Neural cell (in vitro differentiated cells): ENCODE results near the gene NUP62. TPM values are rescaled to one million over a fixed set of nuclear protein-coding genes. Genes with fewer than 3 reads are reported as not detected.

Experiments used
- H2AFZ ChIP-seq: fragments of 200-600, 300-800 bp; sonication (generic), shearing (Covaris generic); 2 replicates; pipeline ENCODE4 v1.6.0; 2014; ENCODE audit warnings: low read depth, mild to moderate bottlenecking, antibody characterized with exemption, low read length, moderate library complexity
- H3F3A ChIP-seq: fragments of 200-600 bp; shearing (Covaris generic); 2 replicates; pipeline ENCODE4 v1.6.1; 2016; ENCODE audit warnings: mild to moderate bottlenecking, moderate library complexity, mixed read lengths, antibody characterized with exemption, low read length; ENCODE audit not compliant: insufficient read depth, poor library complexity, severe bottlenecking
- H3K27ac ChIP-seq: fragments of 200-600, 300-800 bp; sonication (generic), shearing (Covaris generic); 2 replicates; pipeline ENCODE4 v1.5.1; 2014; ENCODE audit warnings: mild to moderate bottlenecking, low read length, moderate library complexity
- H3K27me3 ChIP-seq: fragments of 300-800, 200-600 bp; sonication (generic), shearing (Covaris generic); 2 replicates; pipeline ENCODE4 v1.6.0; 2014; ENCODE audit warnings: mild to moderate bottlenecking, low read depth, low read length, moderate library complexity; ENCODE audit not compliant: insufficient read depth
- H3K36me3 ChIP-seq: fragments of 300-800, 200-600 bp; sonication (generic), shearing (Covaris generic); 2 replicates; pipeline ENCODE4 v1.5.1; 2014; ENCODE audit warnings: mild to moderate bottlenecking, antibody characterized with exemption, low read length, moderate library complexity; ENCODE audit not compliant: insufficient read depth
- H3K4me2 ChIP-seq: fragments of 300-800, 200-600 bp; sonication (generic), shearing (Covaris generic); 2 replicates; pipeline ENCODE4 v1.6.0; 2014; ENCODE audit warnings: mild to moderate bottlenecking, low read length
- H3K4me3 ChIP-seq: fragments of 300-800, 200-600 bp; sonication (generic), shearing (Covaris generic); 2 replicates; pipeline ENCODE4 v1.5.1; 2014; ENCODE audit warnings: mild to moderate bottlenecking, low read length, moderate library complexity
- H3K79me2 ChIP-seq: fragments of 200-600 bp; shearing (Covaris generic); replicated peaks from 2 replicates; pipeline ENCODE4 v1.6.0; 2014; ENCODE audit warnings: mild to moderate bottlenecking, low read length, moderate library complexity; ENCODE audit not compliant: insufficient read depth
- H3K9ac ChIP-seq: fragments of 300-800, 200-600 bp; sonication (generic), shearing (Covaris generic); 2 replicates; pipeline ENCODE4 v1.6.1; 2016; ENCODE audit warnings: mild to moderate bottlenecking, low read length, mixed read lengths
- H3K9me2 ChIP-seq: fragments of 200-600 bp; shearing (Covaris generic); 2 replicates; pipeline ENCODE4 v1.6.1; 2016; ENCODE audit warnings: mild to moderate bottlenecking, low read length, mixed read lengths; ENCODE audit not compliant: insufficient read depth
- H3K9me3 ChIP-seq: fragments of 200-600, 300-800 bp; sonication (generic), shearing (Covaris generic); 2 replicates; pipeline ENCODE4 v1.6.1; 2016; ENCODE audit warnings: mild to moderate bottlenecking, mixed run types, low read length, moderate library complexity, mixed read lengths
- H4K20me1 ChIP-seq: fragments of 200-600 bp; shearing (Covaris generic); 2 replicates; pipeline ENCODE4 v1.6.1; 2016; ENCODE audit warnings: mild to moderate bottlenecking, mixed run types; ENCODE audit not compliant: insufficient read depth
- CTCF ChIP-seq: fragments of 450-650 bp; IDR thresholded peaks from 2 replicates; pipeline ENCODE4 v1.5.1; 2014; ENCODE audit warnings: antibody characterized with exemption, mild to moderate bottlenecking, moderate library complexity; ENCODE audit not compliant: poor library complexity, severe bottlenecking
- EP300 ChIP-seq: fragments of 450-650 bp; conservative IDR thresholded peaks from 2 replicates; pipeline ENCODE4 v1.6.1; 2014; ENCODE audit warnings: antibody characterized with exemption, mild to moderate bottlenecking, moderate library complexity; ENCODE audit not compliant: poor library complexity, severe bottlenecking
- EZH2 ChIP-seq: fragments of 200-600, 300-800 bp; shearing (Covaris generic), sonication (generic); IDR thresholded peaks from 2 replicates; pipeline ENCODE4 v1.6.1; 2014; ENCODE audit warnings: antibody characterized with exemption, low read length, borderline replicate concordance, mild to moderate bottlenecking; ENCODE audit not compliant: insufficient read depth, poor library complexity, severe bottlenecking
- MXI1 ChIP-seq: fragments of 450-650 bp; conservative IDR thresholded peaks from 2 replicates; pipeline ENCODE4 v1.6.1; 2014; ENCODE audit warnings: antibody characterized with exemption, mild to moderate bottlenecking; ENCODE audit not compliant: poor library complexity, severe bottlenecking
- POLR2AphosphoS5 ChIP-seq: IDR thresholded peaks from 2 replicates; pipeline ENCODE4 v1.6.1; 2012
- RAD21 ChIP-seq: fragments of 450-650 bp; conservative IDR thresholded peaks from 2 replicates; pipeline ENCODE4 v1.6.1; 2014; ENCODE audit warnings: antibody characterized with exemption, mild to moderate bottlenecking, moderate library complexity
- REST ChIP-seq: IDR thresholded peaks from 2 replicates; pipeline ENCODE4 v1.6.1; 2012; ENCODE audit warnings: borderline replicate concordance
- SMC3 ChIP-seq: fragments of 450-650 bp; conservative IDR thresholded peaks from 2 replicates; pipeline ENCODE4 v1.6.1; 2014; ENCODE audit warnings: antibody characterized with exemption, mild to moderate bottlenecking, moderate library complexity; ENCODE audit not compliant: poor library complexity
- TAF1 ChIP-seq: IDR thresholded peaks from 2 replicates; pipeline ENCODE4 v1.6.1; 2012; ENCODE audit warnings: low read depth
- polyA plus RNA-seq: library from polyadenylated mRNA; depleted of rRNA; stranded (reverse); fragments of >200 nt; gene quantifications from 2 replicates; pipeline ENCODE4 v1.2.3, GENCODE V29; 2014

NUP62 gene
- polyA plus RNA-seq, 1 donor from 2014 or later: 24.9 TPM

- H3K9me2 ChIP-seq: no peaks in the 10 kb centered on the region
- no peak for TF ChIP-seq MXI1
- TF ChIP-seq REST: no peak
- TF ChIP-seq EZH2: no peak
- TF ChIP-seq RAD21: no peak
- TF ChIP-seq SMC3: no peak
- no peak for TF ChIP-seq TAF1
- no peak for TF ChIP-seq CTCF
- TF ChIP-seq POLR2AphosphoS5: no peak
- no peak for TF ChIP-seq EP300
- H3K27ac ChIP-seq: no peak overlapping the region
- no peak overlapping the region for H3K4me3 ChIP-seq
- H3K36me3 ChIP-seq: no peaks in the 10 kb centered on the region
- no peaks in the 10 kb centered on the region for H3K79me2 ChIP-seq
- no peak overlapping the region for H2AFZ ChIP-seq
- H4K20me1 ChIP-seq: no peaks in the 10 kb centered on the region
- H3K9me3 ChIP-seq: no peaks in the 10 kb centered on the region
- no peak overlapping the region for H3K4me2 ChIP-seq
- H3K27me3 ChIP-seq: no peaks in the 10 kb centered on the region
- H3F3A ChIP-seq: no peaks in the 10 kb centered on the region
- no peak overlapping the region for H3K9ac ChIP-seq
Observed at GRCh38 chr19:49976496-49976895, 47.2 kb upstream of the NUP62 start.

GRCh38 chr19:49975051-49975450, 45.7 kb upstream of the NUP62 start:
- Histone ChIP-seq H3K9me3 (no peaks in the 10 kb centered on the region), H3K9me2 (no peaks in the 10 kb centered on the region), H3K9ac (no peak overlapping the region), H3K27me3 (no peaks in the 10 kb centered on the region), H3K79me2 (no peaks in the 10 kb centered on the region), H4K20me1 (no peaks in the 10 kb centered on the region), H2AFZ (no peak overlapping the region), H3K4me2 (no peak overlapping the region), H3K27ac (no peak overlapping the region), H3F3A (no peaks in the 10 kb centered on the region), H3K36me3 (no peaks in the 10 kb centered on the region), H3K4me3 (no peak overlapping the region)
- TF ChIP-seq SMC3 (no peak), EZH2 (no peak), EP300 (no peak), REST (no peak), RAD21 (no peak), MXI1 (no peak), CTCF (no peak), POLR2AphosphoS5 (no peak), TAF1 (no peak)
